Gastroesophageal sphincter (tissue), 3 donors: ENCODE data around the gene LIN28B.

ENCODE experiments used
- EP300 ChIP-seq: sonication (generic); formaldehyde crosslinking; IDR thresholded peaks from one replicate; pipeline ENCODE4 v1.6.1; 2017; ENCODE audit warnings: antibody characterized with exemption, mild to moderate bottlenecking
- POLR2A ChIP-seq, 2 donors: fragments of 450-650 bp; IDR thresholded peaks; one replicate each; pipeline ENCODE4 v1.6.1; 2017; ENCODE audit warnings: antibody characterized with exemption in 2 of 2, mild to moderate bottlenecking in 2 of 2, moderate library complexity in 1 of 2
- POLR2AphosphoS5 ChIP-seq: sonication (generic); formaldehyde crosslinking; IDR thresholded peaks from one replicate; pipeline ENCODE4 v1.6.1; 2017; ENCODE audit warnings: antibody characterized with exemption
- TF ChIP-seq, protein P1 (sequence below), 4 experiments: fragments of 200-600 bp in 2 of 4; fragments of 450-650 bp in 2 of 4; sonication (generic) in 1 of 4; IDR thresholded peaks; one replicate each; pipeline ENCODE4 v1.5.1; 2017 to 2019; ENCODE audit warnings: antibody characterized with exemption in 4 of 4, mild to moderate bottlenecking in 2 of 4, moderate library complexity in 2 of 4

DNA sequence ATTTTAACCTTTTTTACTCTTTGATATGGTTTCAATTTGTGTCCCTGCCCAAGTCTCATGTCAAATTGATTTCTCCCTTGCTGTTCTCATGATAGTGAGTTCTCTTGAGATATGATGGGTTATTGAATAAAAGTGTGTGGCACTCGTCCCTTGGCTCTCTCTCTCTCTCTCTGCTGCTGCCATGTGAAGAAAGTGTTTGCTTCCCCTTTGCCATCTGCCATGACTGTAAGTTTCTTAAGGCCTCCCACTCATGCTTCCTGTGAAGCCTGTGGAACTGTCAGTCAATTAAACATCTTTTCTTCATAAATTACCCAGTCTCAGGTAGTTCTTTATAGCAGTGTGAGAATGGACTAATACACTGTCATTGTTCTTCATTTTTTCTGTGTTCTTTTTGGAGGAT, 48.5 kb downstream of the LIN28B start:
- TF ChIP-seq, protein P1, sequence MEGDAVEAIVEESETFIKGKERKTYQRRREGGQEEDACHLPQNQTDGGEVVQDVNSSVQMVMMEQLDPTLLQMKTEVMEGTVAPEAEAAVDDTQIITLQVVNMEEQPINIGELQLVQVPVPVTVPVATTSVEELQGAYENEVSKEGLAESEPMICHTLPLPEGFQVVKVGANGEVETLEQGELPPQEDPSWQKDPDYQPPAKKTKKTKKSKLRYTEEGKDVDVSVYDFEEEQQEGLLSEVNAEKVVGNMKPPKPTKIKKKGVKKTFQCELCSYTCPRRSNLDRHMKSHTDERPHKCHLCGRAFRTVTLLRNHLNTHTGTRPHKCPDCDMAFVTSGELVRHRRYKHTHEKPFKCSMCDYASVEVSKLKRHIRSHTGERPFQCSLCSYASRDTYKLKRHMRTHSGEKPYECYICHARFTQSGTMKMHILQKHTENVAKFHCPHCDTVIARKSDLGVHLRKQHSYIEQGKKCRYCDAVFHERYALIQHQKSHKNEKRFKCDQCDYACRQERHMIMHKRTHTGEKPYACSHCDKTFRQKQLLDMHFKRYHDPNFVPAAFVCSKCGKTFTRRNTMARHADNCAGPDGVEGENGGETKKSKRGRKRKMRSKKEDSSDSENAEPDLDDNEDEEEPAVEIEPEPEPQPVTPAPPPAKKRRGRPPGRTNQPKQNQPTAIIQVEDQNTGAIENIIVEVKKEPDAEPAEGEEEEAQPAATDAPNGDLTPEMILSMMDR (IDR thresholded peaks at IDR 0.05), result no peak
- TF ChIP-seq POLR2AphosphoS5 (no peak), EP300 (no peak), POLR2A (IDR thresholded peaks at IDR 0.05) (no peak)
